Neural progenitor cell (in vitro differentiated cells): ENCODE measurements around the gene JAZF1. TPM values are rescaled to one million over a fixed set of nuclear protein-coding genes. Genes with fewer than 3 reads are reported as not detected.

Experiments used
- DNase-seq: peaks from one replicate; pipeline ENCODE4 v3.0.0-alpha.2; 2016; ENCODE audit warnings: low spot score
- H2AFZ ChIP-seq: fragments of 200-600 bp; sonication (generic); replicated peaks from 2 replicates; pipeline ENCODE4 v1.6.1; 2016; ENCODE audit warnings: antibody characterized with exemption
- H3F3A ChIP-seq: fragments of 200-600 bp; sonication (generic); 2 replicates; pipeline ENCODE4 v1.6.1; 2016; ENCODE audit warnings: antibody characterized with exemption, low read depth
- H3K27ac ChIP-seq: fragments of 200-600 bp; sonication (generic); 2 replicates; pipeline ENCODE4 v1.5.1; 2016; ENCODE audit warnings: mild to moderate bottlenecking
- H3K27me3 ChIP-seq: fragments of 200-600 bp; sonication (generic); 2 replicates; pipeline ENCODE4 v1.6.1; 2016; ENCODE audit warnings: mild to moderate bottlenecking, moderate library complexity
- H3K36me3 ChIP-seq: fragments of 200-600 bp; sonication (generic); 2 replicates; pipeline ENCODE4 v1.5.1; 2016
- H3K4me1 ChIP-seq: fragments of 200-600 bp; sonication (generic); 2 replicates; pipeline ENCODE4 v1.6.1; 2016; ENCODE audit warnings: mixed run types
- H3K4me2 ChIP-seq: fragments of 200-600 bp; sonication (generic); 2 replicates; pipeline ENCODE4 v1.6.1; 2016
- H3K4me3 ChIP-seq: fragments of 200-600 bp; sonication (generic); 2 replicates; pipeline ENCODE4 v1.5.1; 2016
- H3K79me2 ChIP-seq: fragments of 200-600 bp; sonication (generic); 2 replicates; pipeline ENCODE4 v1.6.1; 2016; ENCODE audit warnings: low read depth
- H3K9ac ChIP-seq: fragments of 200-600 bp; sonication (generic); 2 replicates; pipeline ENCODE4 v1.6.1; 2016
- H3K9me3 ChIP-seq: fragments of 200-600 bp; sonication (generic); 2 replicates; pipeline ENCODE4 v1.5.1; 2016; ENCODE audit warnings: low read depth
- H4K20me1 ChIP-seq: fragments of 200-600 bp; sonication (generic); 2 replicates; pipeline ENCODE4 v1.6.1; 2016; ENCODE audit warnings: low read depth
- H3K27ac Mint-ChIP-seq: 3 replicates; pipeline ENCODE4 v1.8.0; 2021; ENCODE audit warnings: mixed read lengths
- H3K27me3 Mint-ChIP-seq: 2 replicates; pipeline ENCODE4 v1.8.0; 2022; ENCODE audit warnings: low read depth, mild to moderate bottlenecking, inconsistent platforms, moderate library complexity, mixed read lengths; ENCODE audit not compliant: insufficient read depth
- H3K36me3 Mint-ChIP-seq: 3 replicates; pipeline ENCODE4 v1.8.0; 2021; ENCODE audit warnings: mixed read lengths
- H3K4me1 Mint-ChIP-seq: 3 replicates; pipeline ENCODE4 v1.8.0; 2021; ENCODE audit warnings: mixed read lengths
- H3K4me3 Mint-ChIP-seq: 3 replicates; pipeline ENCODE4 v1.8.0; 2021; ENCODE audit warnings: mild to moderate bottlenecking, moderate library complexity, mixed read lengths
- H3K9me3 Mint-ChIP-seq: 3 replicates; pipeline ENCODE4 v1.8.0; 2020; ENCODE audit warnings: mixed read lengths
- EZH2 ChIP-seq: fragments of 200-600 bp; sonication (generic); IDR thresholded peaks from 2 replicates; pipeline ENCODE4 v1.6.1; 2017; ENCODE audit warnings: antibody characterized with exemption, mild to moderate bottlenecking, moderate library complexity
- EZH2phosphoT487 ChIP-seq: fragments of 200-600 bp; sonication (generic); IDR thresholded peaks from 2 replicates; pipeline ENCODE4 v1.6.1; 2017; ENCODE audit warnings: antibody characterized with exemption
- total RNA-seq: library from RNA; depleted of rRNA; stranded (reverse); fragments of >200 nt; gene quantifications from 2 replicates; pipeline ENCODE4 v1.2.3, GENCODE V29; 2015; ENCODE audit warnings: low replicate concordance
- TF ChIP-seq, protein P1 (sequence below): fragments of 200-600 bp; sonication (generic); IDR thresholded peaks from 2 replicates; pipeline ENCODE4 v1.5.1; 2017; ENCODE audit warnings: antibody characterized with exemption, mild to moderate bottlenecking

JAZF1 gene
- total RNA-seq, 1 donor from 2014 or later, result 3.1 TPM

DNA sequence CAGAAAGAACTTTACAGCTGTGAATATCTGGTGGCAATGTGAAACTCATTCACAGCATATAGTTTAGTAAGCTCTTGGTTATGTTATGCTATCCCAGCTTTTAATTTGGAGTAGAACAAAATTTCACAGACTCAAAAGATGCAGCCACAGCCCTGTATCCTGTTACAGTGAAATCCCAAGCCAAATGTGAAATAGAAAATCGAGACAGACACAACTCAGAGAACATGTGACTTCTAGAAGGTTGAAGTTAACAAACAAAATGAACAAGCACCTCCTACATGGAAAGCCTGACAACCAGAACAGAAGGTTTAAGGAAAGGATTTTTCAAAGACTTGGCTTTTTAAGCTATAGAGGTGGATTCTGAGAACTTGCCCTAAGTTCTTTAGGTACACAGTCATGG is 39.6 kb downstream of the JAZF1 start:
- Histone ChIP-seq H3K79me2 (no peaks in the 10 kb centered on the region), H3K27ac (no peak overlapping the region), H3K36me3 (no peaks in the 10 kb centered on the region), H3K9me3 (no peaks in the 10 kb centered on the region), H3K27me3 (no peaks in the 10 kb centered on the region), H3K9ac (no peak overlapping the region), H2AFZ (no peak overlapping the region), H3K4me2 (no peak overlapping the region), H3K4me1 (peaks cover 9% of the 10 kb centered on the region), H4K20me1 (no peaks in the 10 kb centered on the region), H3K4me3 (no peak overlapping the region), H3F3A (no peaks in the 10 kb centered on the region)
- H3K27ac Mint-ChIP-seq, result no peak overlapping the region
- no peak overlapping the region for H3K4me3 Mint-ChIP-seq
- DNase-seq, result no peak
- H3K9me3 Mint-ChIP-seq, result no peaks in the 10 kb centered on the region
- TF ChIP-seq EZH2, result no peak
- TF ChIP-seq EZH2phosphoT487, result no peak
- TF ChIP-seq, protein P1, sequence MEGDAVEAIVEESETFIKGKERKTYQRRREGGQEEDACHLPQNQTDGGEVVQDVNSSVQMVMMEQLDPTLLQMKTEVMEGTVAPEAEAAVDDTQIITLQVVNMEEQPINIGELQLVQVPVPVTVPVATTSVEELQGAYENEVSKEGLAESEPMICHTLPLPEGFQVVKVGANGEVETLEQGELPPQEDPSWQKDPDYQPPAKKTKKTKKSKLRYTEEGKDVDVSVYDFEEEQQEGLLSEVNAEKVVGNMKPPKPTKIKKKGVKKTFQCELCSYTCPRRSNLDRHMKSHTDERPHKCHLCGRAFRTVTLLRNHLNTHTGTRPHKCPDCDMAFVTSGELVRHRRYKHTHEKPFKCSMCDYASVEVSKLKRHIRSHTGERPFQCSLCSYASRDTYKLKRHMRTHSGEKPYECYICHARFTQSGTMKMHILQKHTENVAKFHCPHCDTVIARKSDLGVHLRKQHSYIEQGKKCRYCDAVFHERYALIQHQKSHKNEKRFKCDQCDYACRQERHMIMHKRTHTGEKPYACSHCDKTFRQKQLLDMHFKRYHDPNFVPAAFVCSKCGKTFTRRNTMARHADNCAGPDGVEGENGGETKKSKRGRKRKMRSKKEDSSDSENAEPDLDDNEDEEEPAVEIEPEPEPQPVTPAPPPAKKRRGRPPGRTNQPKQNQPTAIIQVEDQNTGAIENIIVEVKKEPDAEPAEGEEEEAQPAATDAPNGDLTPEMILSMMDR, result no peak
- no peaks in the 10 kb centered on the region for H3K36me3 Mint-ChIP-seq
- H3K4me1 Mint-ChIP-seq, result peaks cover 35% of the 10 kb centered on the region
- peaks cover 4% of the 10 kb centered on the region for H3K27me3 Mint-ChIP-seq

GRCh38 chr7:28138837-28139236 is 41.8 kb downstream of the JAZF1 start:
- no peak for TF ChIP-seq EZH2phosphoT487
- no peak for TF ChIP-seq EZH2
- TF ChIP-seq, protein P1, result no peak
- Histone ChIP-seq H3K4me1 (peaks cover under 1% of the 10 kb centered on the region), H3K9me3 (no peaks in the 10 kb centered on the region), H3K9ac (no peak overlapping the region), H2AFZ (no peak overlapping the region), H3K27me3 (no peaks in the 10 kb centered on the region), H4K20me1 (no peaks in the 10 kb centered on the region), H3F3A (no peaks in the 10 kb centered on the region), H3K36me3 (no peaks in the 10 kb centered on the region), H3K27ac (no peak overlapping the region), H3K4me2 (no peak overlapping the region), H3K4me3 (no peak overlapping the region), H3K79me2 (no peaks in the 10 kb centered on the region)
- DNase-seq, result no peak
- Mint-ChIP-seq H3K27me3 (peaks cover 4% of the 10 kb centered on the region), H3K27ac (no peak overlapping the region), H3K9me3 (no peaks in the 10 kb centered on the region), H3K4me1 (peaks cover 22% of the 10 kb centered on the region), H3K4me3 (no peak overlapping the region), H3K36me3 (no peaks in the 10 kb centered on the region)

DNA sequence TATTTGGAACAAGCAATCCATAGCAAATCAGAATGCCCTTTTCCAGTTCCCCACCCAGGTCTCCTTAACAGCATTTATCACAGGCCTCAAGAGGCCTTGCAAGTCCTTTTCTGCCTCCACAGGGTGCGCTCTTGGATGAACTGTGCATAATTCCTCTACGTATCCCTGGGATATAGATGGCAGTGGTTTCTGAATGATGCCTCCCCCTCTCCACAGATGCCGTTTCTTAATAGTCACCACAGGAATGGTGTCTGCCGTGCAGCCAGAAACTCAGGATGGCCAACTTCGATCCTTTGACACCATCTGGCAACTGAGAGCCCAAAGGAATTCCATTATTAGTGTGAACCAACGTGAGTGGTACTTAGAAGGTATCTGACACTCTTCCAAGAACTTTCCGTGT is 43.1 kb downstream of the JAZF1 start:
- peak overlapping the region; percentile 52 for H3K27ac Mint-ChIP-seq
- no peaks in the 10 kb centered on the region for H3K9me3 Mint-ChIP-seq
- Histone ChIP-seq H3K4me3 (no peak overlapping the region), H3K9me3 (no peaks in the 10 kb centered on the region), H3K4me1 (no peaks in the 10 kb centered on the region), H3K27me3 (no peaks in the 10 kb centered on the region), H3K9ac (no peak overlapping the region), H3K4me2 (no peak overlapping the region), H3K79me2 (no peaks in the 10 kb centered on the region), H3K27ac (no peak overlapping the region), H3K36me3 (no peaks in the 10 kb centered on the region), H3F3A (no peaks in the 10 kb centered on the region), H4K20me1 (no peaks in the 10 kb centered on the region), H2AFZ (no peak overlapping the region)
- H3K36me3 Mint-ChIP-seq, result no peaks in the 10 kb centered on the region
- H3K4me1 Mint-ChIP-seq, result peaks cover 19% of the 10 kb centered on the region
- TF ChIP-seq EZH2phosphoT487 (no peak), EZH2 (no peak)
- TF ChIP-seq, protein P1, result no peak
- no peaks in the 10 kb centered on the region for H3K27me3 Mint-ChIP-seq
- no peak overlapping the region for H3K4me3 Mint-ChIP-seq
- DNase-seq, result no peak
